Hypothalamus (tissue), 51 donors: ENCODE data around the gene FAM240A.
"Not testable (repeated sequence)": the region's sequence is repeated elsewhere in the genome, so short reads cannot be mapped to it uniquely, and the experiment has no call there.

Experiments
- DNase-seq, 51 donors: peaks; one replicate each; lab custom pipeline; 2025; lab: John Stamatoyannopoulos, UW

Gene FAM240A

DNA sequence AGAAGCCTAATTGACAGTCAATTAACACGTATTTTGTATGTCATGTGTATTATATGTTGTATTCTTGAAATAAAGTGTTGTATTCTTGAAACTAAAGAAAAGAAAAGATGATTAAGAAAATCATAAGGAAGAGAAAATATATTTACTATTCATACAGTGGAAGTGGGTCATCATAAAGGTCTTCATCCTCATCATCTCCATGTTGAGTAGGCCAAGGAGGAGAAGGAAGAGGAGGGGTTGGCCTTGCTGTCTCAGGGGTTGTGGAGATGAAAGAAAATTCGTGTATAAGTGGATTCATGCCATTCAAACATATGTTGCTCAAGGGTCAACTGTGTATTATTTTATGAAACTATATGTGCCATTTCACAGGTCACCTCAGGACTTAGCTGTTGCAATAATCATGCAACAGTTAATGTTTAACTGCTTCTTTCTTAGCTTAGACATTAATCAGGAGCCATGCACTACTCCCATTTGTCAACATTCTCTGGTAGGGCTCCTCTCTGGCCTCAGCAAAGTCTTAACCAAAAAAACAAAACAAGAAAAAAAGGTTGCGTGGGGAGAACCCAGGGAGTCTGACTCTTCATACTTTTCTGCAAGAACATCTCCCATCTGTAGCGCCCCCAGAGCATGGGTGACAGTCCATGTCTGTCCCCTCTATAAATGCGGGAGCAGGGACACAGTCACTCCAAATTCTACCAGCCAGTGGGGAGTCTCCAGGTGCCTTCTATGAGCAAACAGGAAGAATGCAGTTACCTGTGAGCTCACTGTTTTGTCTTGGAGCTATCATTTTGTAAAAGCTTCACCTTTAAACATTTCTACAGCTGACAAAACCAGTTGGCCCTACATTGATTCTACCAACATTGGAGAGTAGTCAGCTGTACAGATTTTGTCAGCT lies 26.3 kb upstream of the FAM240A start:
- no peak for DNase-seq

DNA sequence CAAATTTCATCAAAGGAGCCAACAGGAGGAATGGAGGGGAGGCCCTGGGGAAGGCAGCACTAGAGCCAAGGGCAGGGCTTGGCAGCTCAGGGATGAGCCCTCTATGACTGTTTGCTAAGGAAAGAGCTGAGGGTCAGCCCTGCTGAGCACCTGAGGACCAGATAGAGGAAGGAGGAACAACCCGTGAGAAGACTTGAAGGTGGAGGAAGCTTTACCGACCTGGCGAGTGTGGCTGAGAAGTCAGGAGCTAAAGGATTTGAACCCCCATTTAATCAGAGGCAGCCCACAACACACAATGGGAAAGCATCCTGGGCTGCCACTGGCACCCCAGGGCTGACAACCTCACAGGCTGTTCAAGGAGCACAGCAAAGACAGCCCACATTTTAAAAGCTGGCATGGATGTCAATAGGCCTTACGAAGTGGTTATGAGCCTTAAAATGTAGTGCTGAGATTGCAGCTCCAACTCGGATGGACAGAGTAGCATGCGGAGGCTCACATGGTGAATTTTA lies 25.5 kb upstream of the FAM240A start:
- DNase-seq: no peak

- DNase-seq: not testable (repeated sequence)
Observed at GRCh38 chr3:46587268-46587667, 25.1 kb upstream of the FAM240A start.

DNA sequence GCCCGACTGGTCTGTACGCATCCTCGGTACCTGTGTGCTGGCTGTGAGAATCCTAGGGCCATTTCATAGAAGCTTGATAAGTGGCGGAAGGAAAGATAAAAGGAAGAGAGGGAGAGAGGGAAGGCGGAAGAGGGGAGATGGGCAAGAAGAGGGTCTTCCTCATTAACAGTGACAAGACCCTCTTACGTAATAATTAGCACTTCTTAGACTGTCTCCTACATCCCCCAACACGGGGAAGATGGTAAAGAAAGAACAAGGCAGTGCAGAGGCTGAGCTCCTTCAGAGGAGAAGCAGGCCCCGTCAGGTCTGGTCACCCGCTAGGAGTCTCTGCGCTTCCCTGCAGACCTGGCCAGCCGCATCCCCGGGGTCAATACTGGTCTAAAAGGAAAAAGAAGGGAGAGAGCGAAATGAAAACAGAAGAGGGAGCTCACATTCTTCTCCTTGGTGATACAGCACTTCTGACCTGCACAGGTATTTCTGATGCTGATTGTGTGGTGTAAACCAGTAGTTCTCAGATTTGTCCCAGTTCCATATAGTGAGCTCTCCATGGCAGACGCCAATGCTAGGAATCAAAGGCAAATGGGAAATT lies 19.0 kb upstream of the FAM240A start:
- no peak for DNase-seq

DNA sequence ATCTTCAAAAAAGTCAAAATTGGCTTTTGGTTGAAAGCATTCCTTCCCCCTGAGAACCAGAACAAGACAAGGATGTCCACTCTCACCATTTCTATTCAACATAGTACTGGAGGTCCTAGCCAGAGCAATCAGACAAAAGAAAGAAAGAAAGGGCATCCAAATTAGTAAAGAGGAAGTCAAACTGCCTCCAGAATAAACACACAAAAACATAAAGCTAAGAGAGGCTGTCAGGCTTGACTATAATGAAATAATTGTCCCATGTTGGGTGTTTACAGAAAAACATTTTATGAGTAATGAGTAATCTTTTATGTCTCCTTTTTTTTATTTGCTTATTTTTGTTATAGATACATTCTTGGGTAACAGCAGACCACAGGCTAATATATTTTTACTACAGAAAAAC lies 18.3 kb upstream of the FAM240A start:
- no peak for DNase-seq

DNA sequence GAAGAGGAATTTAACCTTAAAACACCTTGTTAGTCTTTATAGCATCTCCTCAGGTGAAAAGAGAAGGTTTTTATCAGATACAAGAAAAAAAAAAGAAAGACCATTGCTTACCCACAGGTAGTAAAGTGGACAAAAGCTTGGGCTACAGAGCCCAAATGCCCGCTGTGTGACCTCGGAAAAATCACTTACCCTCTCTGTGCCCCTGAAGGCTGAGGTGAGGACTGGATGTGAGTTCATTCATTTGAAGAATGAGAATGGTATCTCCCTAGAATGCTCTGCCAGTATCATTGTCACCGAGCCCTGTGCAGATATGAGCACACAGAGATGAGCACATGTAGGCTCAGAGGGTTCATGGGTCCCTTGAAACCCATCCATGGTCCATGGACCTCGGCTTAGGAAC lies 17.6 kb upstream of the FAM240A start:
- no peak for DNase-seq

DNA sequence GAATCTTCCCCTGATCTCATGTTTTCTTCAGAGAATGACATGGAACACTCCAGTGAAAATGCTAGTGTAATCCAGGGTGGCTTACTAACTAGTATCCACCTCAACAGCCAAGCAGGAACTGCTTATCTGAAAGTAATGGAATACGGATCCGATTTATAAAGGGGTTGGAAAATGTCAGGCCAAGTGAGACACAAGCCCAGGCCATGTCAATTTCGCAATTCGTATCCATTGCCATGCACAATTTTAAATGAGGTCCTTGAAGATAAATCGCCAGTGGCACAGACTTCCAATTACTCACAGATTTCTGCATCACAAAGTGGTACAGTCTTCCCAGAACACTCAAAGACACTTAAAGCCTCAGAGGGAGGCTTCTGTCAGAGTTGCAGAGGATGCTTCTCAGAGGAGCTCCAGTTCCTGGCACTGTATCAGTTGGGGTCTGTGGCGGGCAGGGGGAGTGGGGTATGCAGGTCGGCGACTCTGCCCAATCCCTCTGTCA lies 16.5 kb upstream of the FAM240A start:
- DNase-seq: no peak

DNA sequence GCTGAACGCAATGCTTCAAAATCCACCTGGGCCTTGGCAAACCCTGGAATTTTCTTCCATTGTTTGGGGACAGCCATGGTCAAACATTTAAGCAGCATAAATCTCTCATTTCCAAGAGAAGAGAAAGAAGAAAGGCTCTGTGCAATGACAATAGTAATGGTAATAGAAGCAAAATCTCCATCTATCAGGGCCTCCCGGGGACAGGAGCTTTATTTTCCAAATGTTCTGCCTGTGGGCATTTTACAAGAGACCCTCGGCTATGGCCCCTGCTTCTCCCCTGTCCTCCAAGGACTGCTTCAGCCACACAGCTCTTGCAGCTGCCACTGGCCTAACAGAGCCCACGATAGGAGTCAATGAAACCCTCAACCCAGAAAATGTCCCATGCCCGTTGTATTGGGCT lies 12.7 kb upstream of the FAM240A start:
- DNase-seq: no peak

DNA sequence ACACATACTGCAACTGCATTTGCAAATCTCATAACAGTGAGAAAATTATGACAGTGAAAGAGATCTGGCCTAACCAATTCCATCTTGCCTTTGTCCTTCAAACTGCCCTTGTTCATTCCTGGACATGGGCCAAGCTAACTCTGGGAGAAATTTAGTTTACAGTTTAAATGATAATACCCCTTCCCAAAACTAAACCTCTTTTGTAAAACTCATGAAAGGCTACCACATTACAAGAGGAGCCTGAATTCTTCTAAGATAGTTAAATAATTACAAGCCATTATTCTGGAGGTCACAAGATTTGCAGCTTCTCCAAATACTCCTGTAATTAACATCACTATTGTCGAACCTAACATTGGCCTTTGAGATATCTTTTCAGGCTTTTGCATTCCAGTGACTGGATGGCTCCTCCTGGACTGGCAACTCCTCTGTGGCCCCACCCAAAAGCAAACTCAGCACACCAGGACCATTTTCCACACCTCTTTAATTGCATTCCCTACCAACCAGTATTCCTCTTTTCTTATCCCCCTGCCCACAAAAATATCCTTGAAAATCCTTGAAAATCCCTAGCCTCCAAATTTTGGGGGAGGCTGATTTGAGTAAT lies 8.8 kb upstream of the FAM240A start:
- no peak for DNase-seq

- no peak for DNase-seq
Observed at GRCh38 chr3:46604127-46604526, 8.2 kb upstream of the FAM240A start.

GRCh38 chr3:46607603-46608028 lies 4.7 kb upstream of the FAM240A start:
- DNase-seq: no peak

- DNase-seq: no peak
Observed at GRCh38 chr3:46609212-46609721, 3.1 kb upstream of the FAM240A start.

DNA sequence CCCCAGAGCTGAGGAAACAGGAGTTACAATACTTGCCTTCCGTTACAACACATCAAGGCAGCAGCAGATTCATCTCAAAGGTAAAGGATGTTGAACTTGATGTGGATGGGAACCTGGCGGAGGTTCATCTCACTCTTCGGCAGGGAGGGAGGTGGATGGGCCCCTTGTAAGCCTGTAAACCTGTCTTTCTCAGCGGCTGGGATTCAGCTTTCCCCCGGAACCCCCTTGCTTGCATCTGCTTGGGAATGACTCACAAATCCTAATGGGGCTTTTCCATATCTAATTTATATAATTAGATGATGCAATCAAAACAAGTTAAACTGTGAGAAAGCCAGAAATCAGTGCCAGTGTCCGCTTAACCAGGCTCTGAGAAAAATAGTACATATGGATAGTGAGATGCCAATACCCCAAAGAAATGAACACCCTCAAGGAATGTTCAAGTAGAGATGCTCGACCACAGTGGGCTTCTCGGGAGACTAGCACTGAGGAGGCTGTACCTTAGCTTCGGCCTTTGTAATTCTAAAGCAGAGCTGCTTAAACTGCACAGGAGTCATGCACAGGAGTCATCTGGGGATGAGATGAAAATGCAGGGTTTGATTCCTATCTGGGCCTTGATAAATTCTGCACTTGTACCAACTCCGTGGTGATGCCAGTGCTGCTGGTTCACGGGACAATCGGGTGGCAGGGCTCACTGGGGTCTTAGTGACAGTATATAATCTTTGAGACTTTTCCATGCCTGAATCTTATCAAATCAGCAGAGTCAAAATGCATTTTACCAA lies 2.2 kb upstream of the FAM240A start:
- no peak for DNase-seq

DNA sequence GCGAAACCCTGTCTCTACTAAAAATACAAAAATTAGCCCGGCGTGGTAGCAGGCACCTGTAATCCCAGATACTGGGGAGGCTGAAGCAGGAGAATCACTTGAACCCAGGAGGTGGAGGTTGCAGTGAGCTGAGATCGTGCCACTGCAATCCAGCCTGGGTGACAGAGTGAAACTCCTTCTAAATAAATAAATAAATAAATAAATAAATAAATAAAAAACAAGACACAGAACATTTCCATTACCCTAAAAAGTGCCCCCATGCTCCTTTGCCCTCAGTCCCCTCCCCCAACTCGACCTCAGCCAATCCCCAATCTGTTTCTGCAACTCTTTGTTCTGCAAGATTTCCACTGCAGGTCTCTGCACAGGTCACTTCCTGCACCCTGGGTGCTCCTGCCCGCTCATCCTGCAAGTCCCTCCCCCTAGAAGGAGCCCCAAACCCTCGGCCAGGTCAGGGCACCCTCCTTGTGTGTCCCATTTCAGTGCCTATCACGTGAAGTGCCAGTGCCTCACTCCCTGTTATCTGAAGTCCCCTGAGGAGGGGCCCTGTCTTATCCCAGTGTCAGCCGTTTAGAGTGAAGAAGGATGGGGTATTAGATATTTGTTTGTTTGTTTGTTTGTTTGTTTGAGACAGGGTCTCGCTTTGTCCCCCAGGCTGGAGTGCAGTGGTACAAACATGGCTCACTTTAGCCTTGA lies 1.1 kb downstream of the FAM240A start:
- DNase-seq: no peak

- no peak for DNase-seq
Observed at GRCh38 chr3:46614431-46614830, 2.1 kb downstream of the FAM240A start.

DNA sequence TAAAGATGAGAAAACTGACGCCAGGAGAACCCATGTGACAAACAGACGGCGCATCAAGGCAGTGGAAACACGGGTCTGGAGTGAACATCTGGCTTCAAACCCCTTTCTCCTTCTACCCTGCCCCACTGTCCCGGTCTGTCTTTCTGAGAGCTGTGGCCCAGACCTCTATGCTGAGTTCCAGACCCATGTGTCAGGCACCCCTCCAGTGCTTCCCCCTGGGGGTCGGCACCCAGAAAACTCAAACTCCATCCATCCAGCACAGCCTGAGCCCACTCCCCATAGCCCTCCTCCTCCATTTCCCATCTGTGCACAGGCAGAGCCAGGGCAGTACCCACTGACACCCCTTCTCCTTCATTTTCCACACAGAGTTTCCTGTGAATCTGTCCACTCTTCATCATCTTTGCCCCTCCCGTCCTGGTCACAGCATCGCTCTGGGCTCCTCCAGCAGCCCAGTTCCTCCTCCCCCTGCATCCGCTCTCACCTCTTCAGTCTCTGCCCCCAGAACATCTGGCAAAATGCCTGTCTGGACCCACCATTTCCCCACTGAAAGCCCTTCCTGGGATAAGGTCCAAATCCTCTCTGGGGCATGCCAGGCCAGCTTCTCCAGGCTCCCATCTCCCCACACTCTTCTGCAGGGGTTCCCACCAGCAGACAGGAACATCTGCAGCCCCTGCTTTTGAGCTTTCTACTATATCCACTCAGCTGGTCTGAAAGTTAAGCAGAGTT lies 2.9 kb downstream of the FAM240A start:
- no peak for DNase-seq

- DNase-seq: no peak
Observed at GRCh38 chr3:46615976-46616375, 3.7 kb downstream of the FAM240A start.

GRCh38 chr3:46617941-46618340 lies 5.6 kb downstream of the FAM240A start:
- DNase-seq: no peak
